HG03097 (cell line): ENCODE data around the gene KLF11.

Experiments used
- ATAC-seq: cut with Tn5 transposase; IDR thresholded peaks from one replicate; pipeline ENCODE4 v1.9.1; 2021; ENCODE audit not compliant: unreplicated experiment, low FRiP score

The KLF11 gene

DNA sequence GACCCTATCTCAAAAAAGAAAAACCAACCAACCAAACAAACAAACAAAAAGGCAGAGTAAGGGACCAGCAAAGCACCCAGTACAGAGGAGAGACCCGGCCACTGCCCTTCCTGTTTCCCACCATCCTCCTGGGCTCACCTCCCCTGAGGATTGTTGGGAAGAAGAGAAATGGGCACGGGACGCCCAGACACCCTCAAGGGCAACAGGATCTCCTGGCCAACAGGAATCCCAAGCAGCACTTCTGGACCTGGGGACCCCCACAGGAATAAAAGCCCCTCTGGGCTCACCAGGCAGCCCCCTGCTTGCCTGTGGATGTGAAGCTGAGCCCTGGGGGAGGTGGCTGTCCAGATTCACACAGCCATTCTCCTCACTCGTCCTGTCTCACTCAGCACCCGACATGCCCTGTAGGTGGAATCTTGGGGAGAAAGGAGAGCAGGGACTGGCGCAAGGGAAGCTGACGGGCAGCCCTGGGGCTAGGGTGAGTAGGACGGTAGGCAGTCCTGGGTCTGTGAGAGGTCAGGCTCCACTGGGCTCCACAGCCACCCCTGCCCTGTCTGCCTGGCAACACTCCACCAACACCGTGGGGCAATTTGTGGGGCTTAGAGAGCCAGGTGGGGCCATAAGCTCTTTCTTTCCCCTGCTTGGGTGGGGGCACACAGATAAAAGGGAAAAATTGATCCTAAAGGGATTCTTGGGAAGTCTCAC is 18.0 kb downstream of the KLF11 start:
- no peak for ATAC-seq

DNA sequence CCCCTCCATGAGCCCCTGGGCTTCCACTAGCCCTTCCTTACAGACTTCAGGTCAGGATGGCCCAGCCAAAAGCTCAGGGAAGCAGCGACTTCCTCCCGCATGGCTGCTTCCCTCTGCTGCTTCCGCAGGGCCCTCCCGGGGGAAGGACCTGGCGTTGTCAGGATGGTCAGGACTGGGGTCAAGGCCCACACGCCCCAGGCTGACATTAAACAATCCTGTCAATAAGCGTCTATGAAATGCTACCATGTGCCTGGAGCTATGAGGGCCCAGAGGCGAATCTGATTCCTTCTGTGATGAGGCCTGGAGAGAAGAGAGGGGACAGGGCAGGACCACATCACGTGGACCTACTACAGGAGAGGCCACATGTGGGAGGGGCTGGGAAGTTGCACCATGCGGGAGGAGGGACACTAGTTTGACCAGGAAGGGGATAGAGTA is 19.6 kb downstream of the KLF11 start:
- ATAC-seq = no peak

DNA sequence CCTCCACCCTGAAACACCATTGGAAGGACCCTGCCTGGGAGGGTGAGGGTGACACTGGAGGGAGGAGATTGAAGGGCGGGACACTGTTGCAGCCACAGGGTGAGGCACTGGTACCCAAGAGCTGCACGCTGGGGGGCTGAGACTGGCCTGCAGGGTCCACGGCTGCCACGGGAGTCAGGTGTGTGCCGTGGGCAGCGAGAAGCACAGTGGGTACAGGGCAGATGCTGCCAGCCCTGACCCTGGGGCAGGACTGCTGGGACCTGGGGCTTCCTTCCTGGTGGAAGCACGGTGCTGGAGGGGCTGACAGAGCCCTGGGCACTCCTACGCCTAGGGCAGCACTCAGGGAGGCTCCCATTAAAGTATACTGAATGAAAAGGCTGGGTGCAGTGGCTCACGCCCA is 20.2 kb downstream of the KLF11 start:
- ATAC-seq = no peak

DNA sequence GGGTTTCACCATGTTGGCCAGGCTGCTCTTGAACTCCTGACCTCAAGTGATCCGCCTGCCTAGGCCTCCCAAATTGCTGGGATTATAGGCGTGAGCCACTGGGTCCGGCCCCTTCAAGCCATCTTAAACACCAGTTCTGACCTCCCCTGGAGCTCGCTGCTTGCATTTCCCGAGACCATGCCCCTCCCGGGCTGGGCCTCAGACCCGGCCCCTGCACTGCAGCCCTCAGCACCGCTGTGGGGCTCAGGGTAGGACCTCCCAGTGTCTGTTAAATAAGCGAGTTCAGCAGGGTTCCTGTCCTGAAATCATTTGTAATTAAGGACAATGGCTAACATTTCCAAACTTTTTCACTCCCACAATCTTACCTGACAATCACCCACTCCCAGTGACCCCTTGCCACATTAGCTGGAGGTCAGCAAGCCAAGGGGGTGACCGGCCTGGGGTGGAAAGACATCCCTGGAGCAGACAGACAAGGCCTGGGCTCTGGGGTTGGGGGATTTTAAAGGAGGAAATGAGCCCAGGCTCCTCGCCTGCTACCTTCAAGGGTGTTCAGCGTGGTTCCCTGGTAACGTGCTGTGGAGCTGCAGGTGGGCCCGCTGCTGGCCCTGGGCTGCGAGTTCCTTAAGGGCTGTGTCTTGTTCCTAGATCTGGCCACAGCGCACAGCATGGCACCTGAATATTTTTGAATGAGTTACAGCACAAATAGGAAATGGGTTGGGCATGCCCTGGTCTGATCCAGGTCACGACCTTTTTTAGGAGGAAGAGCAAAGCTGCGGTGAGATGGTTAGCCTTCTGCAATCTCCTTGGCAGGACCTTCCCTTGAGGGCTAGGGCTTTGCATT is 21.8 kb downstream of the KLF11 start:
- no peak for ATAC-seq

DNA sequence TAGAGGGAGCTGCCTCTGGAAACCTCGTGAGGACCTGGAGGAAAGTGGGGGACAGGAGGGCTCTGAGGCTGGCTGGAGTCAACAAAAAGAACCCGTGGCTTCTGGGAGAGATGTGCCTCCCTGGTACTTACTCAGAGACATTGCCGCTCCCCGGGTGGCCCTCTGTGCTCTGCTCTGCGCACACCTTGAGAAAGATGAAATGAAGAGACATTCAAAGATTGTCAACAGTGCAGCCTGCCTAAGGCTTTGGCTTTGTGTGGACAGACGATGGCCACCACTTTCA is 22.4 kb downstream of the KLF11 start:
- ATAC-seq = no peak

DNA sequence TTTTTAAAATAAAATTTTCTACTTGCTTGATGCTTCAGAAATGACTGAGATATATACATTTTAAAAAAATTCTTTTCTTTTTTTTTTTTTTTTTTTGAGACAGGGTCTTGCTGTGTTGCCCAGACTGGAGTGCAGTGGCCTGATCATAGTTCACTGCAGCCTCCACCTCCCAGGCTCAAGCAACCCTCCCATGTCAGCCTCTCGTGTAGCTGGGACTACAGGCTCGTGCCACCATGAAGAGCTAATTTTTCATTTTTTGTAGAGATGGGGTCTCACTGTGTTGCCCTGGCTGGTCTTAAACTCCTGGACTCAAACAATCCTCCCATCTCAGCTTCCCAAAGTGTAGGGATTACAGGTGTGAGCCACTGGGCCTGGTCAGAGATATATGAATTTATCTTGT is 24.0 kb downstream of the KLF11 start:
- ATAC-seq = no peak

DNA sequence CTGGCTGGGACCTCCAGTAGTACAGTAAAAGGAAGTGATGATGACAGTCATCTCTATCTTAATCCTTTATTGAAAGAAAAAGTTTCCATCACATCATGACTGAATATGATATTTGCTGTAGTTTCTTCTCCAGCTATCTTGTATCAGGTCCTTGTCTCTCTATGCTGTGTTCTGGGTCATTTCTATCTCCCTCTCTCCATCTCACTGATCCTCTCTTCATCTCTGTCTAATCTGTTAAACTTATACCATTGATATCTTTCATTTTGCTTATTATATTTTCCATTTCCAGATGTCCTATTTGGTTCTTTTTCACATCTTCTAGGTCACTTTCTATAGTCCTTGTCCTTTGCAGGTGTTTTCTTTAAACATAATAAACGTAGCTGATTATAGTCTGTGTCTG is 24.5 kb downstream of the KLF11 start:
- no peak for ATAC-seq

DNA sequence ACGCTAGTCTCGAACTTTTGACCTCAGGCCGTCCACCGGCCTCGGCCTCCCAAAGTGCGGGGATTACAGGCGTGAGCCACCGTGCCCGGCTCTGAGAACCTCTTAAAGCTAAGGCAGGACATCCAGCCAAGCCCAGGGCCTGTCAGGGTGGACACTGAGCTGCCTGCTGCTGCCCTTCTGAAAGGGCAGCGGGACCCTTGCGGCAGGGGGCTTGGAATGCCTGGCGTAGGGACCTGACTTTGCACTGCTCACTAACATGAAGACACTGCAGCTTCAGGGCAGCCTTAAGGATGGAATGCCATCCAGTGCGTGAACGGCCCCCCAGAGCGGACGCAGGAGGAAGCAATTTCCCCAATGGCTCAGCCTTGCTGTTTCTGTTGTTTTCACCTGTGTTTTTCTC is 27.8 kb downstream of the KLF11 start:
- no peak for ATAC-seq

DNA sequence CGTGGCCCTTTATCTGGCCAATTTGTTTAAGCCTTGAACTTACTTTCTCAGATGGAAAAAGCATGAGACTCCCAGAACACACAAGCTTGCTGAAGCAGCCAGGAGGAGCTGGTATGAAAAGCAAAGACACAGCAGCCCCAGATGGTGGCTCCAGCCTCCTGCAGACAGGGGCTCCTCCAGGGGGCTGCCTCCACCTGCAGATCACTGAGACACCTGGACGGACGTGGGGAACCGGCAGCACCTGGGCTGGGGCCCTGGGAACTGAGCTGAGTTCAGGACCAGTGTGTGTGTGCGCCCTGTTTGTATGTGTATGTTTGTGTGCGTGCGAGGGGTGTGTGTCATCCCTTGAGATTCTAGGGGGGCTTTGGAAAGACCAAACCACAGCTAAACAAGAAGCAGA is 28.2 kb downstream of the KLF11 start:
- no peak for ATAC-seq

DNA sequence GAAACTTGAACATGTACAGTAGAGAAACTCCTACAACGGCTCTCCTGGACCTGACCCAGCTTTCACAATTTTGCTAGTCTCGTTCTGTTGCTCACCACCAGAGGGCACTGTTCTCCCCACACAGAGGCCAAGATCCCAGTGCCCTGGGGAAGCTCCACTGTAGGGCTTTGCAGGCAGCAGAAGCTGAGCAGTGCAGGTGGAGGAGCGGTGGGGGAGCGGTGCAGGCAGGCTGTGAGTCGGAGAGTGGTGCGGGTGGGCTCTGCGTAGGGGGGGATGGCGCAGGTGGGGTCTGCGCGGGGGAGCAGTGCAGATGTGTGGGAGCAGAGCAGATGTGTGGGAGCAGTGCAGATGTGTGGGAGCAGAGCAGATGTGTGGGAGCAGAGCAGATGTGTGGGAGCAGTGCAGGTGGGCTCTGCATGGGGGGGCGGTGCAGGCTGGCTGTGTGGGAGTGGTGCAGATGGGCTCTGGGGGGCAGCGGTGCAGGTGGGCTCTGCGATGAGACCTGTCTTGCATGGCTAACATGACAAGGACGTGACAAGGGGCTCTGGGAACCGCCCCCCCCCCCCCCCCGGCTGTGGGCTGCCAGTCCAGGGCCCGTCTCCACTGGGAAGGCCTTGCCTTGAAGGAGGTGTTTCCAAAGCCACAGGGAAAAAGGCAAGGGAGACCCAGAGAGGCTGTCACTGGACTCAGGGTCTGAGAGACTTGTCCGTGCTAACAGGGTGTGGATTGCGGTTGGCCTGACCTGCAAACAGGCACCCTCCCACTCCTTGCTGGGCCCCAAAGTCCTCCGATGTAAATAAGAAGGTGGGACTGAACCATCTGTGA is 29.5 kb downstream of the KLF11 start:
- peak; percentile 82 for ATAC-seq

DNA sequence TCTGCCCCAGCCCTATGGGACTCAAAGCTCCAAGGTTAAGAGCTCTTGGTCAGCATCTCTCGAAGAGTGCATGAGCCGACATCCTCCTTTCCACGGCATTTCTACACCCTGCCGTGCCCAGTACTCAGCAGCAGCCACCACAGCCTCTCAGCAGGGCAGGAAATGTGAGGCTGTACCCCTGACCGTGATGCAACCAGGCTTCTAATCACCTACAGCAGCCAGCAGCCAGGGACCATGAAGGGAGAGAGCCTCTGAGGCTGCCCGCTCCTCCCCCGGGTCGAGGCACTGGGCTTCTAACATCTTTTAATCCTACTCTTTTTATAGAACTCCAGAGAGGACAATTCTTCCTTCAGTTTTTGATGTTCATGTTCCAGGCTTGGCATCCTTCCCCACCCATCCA is 30.4 kb downstream of the KLF11 start:
- ATAC-seq = no peak

DNA sequence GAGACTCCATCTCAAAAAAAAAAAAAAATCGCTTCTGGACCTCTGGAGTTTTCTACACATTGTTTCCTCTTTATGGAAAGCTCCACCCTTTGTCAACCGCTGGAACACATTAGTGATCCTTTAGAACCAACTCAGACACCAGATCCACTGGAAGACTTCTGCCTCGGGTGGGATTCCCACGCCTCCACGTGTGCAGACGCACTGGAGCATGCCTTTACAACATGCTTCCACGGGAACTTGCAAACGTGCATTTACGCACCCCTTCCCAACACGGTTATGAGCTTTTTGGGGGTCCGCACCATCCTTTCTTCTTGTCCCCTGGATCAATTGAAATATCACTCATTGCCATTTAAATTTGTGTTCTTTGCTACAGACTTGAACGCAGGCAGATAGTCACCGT is 31.8 kb downstream of the KLF11 start:
- no peak for ATAC-seq

DNA sequence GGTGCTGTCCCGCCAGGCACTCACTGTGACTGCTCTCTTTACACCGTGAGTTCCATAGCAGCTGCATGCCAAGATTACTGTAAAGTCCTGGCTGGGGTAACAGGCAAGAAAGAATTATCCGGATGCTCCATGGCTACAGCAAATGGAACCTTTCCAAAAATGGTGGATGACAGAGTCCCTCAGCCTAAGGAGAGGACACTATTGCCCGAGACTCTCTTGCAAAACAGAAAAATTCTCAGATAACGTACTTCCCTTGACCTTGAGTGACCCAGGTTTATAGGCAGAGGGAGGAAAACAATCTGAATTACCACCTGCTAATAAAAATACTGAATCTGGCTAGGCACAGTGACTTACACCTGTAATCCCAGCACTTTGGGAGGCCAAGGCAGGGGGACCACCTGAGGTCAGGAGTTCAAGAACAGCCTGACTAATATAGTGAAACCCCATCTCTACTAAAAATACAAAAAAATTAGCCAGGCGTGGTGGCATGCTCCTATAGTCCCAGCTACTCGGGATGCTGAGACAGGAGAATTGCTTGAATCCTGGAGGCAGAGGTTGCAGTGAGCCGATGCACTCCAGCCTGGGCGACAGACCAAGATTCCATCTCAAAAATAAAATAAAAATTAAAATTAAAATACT is 32.3 kb downstream of the KLF11 start:
- ATAC-seq = no peak

DNA sequence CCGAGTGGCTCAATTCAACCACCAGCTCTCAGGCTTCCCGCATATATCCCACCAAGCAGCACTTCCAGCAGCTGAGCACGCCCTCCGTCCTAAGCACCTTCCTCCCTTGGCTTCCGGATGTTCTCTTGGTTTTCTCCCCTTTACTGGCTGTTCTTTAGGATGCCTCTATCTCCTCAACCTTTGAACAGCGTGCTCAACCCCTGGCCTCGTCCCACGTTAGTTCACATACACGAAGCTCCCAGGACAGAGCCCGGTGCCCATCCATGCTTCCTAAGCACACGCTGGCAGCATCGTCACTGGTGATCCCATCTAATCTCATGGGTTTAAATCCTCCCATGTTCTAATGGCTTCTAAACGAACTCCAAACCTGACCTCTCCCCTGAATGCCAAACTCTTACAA is 33.2 kb downstream of the KLF11 start:
- no peak for ATAC-seq

DNA sequence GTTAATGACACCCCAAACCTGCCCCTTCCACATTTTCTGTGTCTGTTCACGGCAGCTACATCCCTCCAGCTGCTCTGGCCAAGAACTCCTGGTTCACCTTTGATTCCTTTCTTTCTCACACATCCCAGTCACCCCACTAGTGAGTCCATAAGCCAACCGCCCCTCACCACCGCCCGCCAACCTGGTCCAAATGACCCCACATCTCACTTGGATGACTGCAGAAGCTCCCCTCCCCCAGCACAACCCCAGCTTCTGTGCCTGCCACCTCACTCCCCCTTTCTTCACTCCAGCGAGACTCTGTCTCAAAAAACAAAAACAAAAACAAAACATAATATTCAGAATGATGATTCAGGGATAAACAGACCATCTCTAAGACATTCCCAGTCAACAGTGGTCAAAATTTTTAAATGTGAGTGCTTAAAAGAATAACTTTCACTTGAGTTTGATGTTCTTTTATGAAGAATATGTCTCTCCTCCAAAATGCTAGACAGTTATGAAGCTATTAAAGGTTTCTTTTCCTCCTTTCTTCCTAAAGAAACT is 33.7 kb downstream of the KLF11 start:
- ATAC-seq = no peak

DNA sequence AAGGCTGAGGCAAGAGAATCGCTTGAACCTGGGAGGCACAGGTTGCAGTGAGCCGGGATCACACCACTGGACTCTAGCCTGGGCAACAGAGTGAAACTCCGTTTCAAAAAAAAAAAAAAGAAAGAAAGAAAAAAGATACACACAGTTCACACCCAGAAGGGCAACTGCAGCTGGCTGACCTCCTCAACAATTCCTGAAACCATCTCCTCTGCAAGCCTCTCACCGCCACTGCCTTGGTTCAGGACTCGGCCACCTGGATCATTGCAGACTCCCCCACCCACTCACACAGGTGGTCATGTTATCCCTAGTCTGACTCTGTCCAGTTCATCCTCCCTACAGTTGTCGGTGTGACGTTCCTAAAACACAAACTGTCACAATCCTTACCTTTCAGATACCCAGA is 34.7 kb downstream of the KLF11 start:
- no peak for ATAC-seq

DNA sequence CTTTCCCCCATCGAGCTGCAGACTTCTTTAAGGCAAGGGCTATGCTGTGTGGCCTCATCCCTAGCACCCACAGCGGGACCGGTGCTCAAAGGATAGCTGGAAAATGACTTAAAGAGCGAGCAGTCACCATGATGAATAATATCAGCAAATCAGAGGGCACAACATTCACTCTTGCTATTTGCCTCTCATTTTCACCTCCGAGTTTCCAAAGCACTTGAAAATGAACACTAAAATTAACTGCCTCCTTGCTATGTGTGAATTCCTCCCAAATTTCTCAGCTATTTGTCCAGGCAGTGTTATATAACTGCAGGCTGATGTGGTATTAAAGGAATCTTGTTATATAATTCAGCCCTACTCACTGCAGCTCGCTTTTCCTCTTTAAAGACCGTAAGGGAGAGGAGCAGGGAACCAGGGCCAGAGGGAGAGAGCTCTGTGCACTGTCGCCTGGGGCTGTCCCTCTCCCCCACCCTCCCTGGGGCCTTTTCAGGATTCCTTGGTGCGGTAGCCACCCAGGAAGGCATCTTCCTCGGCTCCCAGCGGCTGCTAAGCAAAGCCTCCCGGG is 35.4 kb downstream of the KLF11 start:
- ATAC-seq = no peak

DNA sequence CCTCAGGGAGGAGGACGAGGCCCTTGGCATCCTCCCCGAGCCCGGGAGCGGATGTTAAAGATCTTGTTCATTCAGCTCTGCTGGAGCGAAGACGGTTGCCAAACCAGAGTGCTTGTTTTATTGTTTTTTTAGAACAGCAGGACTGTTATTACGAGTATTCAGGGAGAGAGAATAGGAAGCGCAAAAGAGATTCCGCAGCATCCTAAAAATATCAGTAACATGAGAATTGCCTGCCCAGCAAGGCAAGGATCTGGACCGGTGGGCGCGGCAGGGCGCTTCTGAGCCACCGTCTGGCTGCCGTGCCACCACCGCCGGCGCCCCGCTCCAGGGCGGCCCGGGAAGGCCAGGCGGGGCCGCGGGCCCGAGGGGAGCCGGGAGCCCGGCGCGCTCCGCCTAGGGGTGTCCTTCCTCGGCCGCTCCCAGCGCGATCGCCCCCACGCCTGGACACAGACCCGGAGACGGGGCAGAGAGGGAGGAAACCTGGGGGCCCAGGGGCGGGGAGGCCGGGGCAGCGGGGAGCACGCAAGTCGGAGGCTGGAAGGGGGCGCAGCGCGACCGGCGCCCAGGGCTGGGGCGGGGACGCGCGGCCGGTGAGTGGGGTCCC is 36.0 kb downstream of the KLF11 start:
- ATAC-seq = peak; percentile 19

DNA sequence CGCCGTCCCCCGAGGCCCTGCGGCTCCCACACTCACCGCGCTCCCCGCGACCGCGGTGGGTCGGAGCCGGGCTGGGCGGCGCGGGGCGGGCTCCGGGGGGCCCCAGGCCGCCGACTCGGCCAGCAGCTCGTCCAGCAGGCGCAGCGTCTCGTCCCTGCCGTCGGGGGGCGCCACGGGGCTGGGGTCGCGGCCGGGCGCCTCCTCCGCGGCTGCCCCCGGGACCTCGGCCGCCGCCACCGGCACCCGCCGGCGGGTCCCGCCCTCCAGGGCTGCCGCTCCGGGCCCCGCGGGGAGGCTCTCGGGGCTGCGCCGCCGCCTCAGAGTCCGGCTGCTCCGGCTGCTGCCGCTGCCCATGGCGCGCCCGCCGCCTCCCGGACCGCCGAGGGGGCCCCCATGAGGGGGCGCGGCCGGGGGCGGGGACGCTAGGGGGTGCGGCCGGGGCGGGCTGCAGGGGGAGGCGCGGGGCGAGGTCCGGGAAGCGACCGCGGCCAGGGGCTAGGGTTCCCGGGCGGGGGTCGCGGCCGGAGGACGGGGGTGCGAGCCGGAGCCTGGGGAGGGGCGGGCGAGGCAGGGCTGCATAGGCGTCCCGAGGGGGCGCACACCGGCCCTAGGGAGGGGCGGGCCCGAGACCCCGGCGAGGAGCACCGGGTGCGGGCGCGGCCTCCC is 36.7 kb downstream of the KLF11 start, which contains the start of gene CYS1:
TSS of gene CYS1 (minus strand) at position 542 of the 666 bp plus-strand sequence. CDS start at position 354, 188 bp downstream.
- ATAC-seq = peak; percentile 31
